GM12878 (cell line): Measurements from ENCODE around the gene SLCO2A1. TPM values are rescaled to one million over a fixed set of nuclear protein-coding genes. Genes with fewer than 3 reads are reported as not detected.

Experiments
- ATAC-seq: fragments of 200-7000 bp; cut with Tn5 transposase; 3 replicates; pipeline ENCODE4 v1.9.1; 2020; ENCODE audit warnings: mild to moderate bottlenecking, moderate library complexity
- BruUV-seq: library from RNA; stranded (reverse); fragments of 400-500 nt; replicated peaks from 2 replicates; lab custom pipeline; 2021; lab: Mats Ljungman, UMichigan
- CTCF ChIA-PET: fragments of 300-600 bp; sonication (Branson Sonifier 250); formaldehyde crosslinking; extraction: SDS; loops from one replicate; lab custom pipeline; 2021; ENCODE audit warnings: inconsistent platforms; lab: Yijun Ruan, JAX
- POLR2A ChIA-PET: fragments of 350-600 bp; formaldehyde crosslinking; extraction: SDS; loops from one replicate; lab custom pipeline; 2021; ENCODE audit warnings: inconsistent platforms; lab: Charles Lee
- RAD21 ChIA-PET: fragments of 300-600 bp; sonication (Branson Sonifier 250); formaldehyde crosslinking; loops from one replicate; lab custom pipeline; 2023; ENCODE audit warnings: antibody characterized with exemption; ENCODE audit not compliant: unreplicated experiment; lab: Charles Lee
- SMC1A ChIA-PET: fragments of 300-600 bp; sonication (Branson Sonifier 250); formaldehyde crosslinking; loops from one replicate; lab custom pipeline; 2023; ENCODE audit not compliant: unreplicated experiment, uncharacterized antibody; lab: Charles Lee
- DNase-seq: peaks from one replicate; pipeline ENCODE4 v3.0.0-alpha.2; 2011; ENCODE audit warnings: low read depth, low spot score
- FAIRE-seq: peaks from 3 replicates; lab custom pipeline; 2011; peaks lifted over from hg19 to GRCh38; lab: Jason Lieb, UNC
- H2AFZ ChIP-seq: 2 replicates; pipeline ENCODE4 v1.6.0; 2011; ENCODE audit warnings: low read depth, low read length, control low read depth; ENCODE audit not compliant: control insufficient read depth
- H3K27ac ChIP-seq: 2 replicates; pipeline ENCODE4 v1.5.1; 2011; ENCODE audit warnings: control low read depth; ENCODE audit not compliant: control insufficient read depth, insufficient read depth
- H3K27me3 ChIP-seq, 2 experiments: replicated peaks in 1 of 2; 2 replicates each; pipeline versions ENCODE4 v1.6.0 to v1.6.1; 2011; ENCODE audit warnings: low read length in 1 of 2; ENCODE audit not compliant: control insufficient read depth in 2 of 2, insufficient read depth in 2 of 2
- H3K36me3 ChIP-seq, 2 experiments: 2 replicates each; pipeline ENCODE4 v1.5.1; 2011; ENCODE audit warnings: low read length in 1 of 2; ENCODE audit not compliant: control insufficient read depth in 2 of 2, insufficient read depth in 2 of 2
- H3K4me1 ChIP-seq: 2 replicates; pipeline ENCODE4 v1.6.1; 2011; ENCODE audit warnings: mild to moderate bottlenecking, low read length, moderate library complexity, mixed read lengths; ENCODE audit not compliant: control insufficient read depth, insufficient read depth
- H3K4me2 ChIP-seq: 2 replicates; pipeline ENCODE4 v1.6.0; 2011; ENCODE audit warnings: control low read depth; ENCODE audit not compliant: control insufficient read depth, insufficient read depth
- H3K4me3 ChIP-seq: fragments of 200-600 bp; sonication (generic); 2 replicates; pipeline ENCODE4 v1.5.1; 2016
- H3K79me2 ChIP-seq: 2 replicates; pipeline ENCODE4 v1.6.0; 2011; ENCODE audit warnings: low read length; ENCODE audit not compliant: control insufficient read depth, insufficient read depth
- H3K9ac ChIP-seq: 2 replicates; pipeline ENCODE4 v1.8.0; 2011; ENCODE audit warnings: low read length, control low read depth, mixed read lengths; ENCODE audit not compliant: control insufficient read depth, insufficient read depth
- H3K9me3 ChIP-seq: replicated peaks from 3 replicates; pipeline ENCODE4 v1.5.1; 2011; ENCODE audit warnings: mild to moderate bottlenecking, low read length; ENCODE audit not compliant: control insufficient read depth, insufficient read depth
- H4K20me1 ChIP-seq: 2 replicates; pipeline ENCODE4 v1.6.0; 2011; ENCODE audit not compliant: control insufficient read depth, insufficient read depth
- NFYA ChIP-seq: IDR thresholded peaks from 2 replicates; pipeline ENCODE4 v1.6.1; 2011; ENCODE audit warnings: low read depth, mild to moderate bottlenecking, low read length, improper control_type of control experiment, borderline replicate concordance
- NFYB ChIP-seq: IDR thresholded peaks from 2 replicates; pipeline ENCODE4 v1.6.1; 2011; ENCODE audit warnings: low read depth, mild to moderate bottlenecking, low read length, improper control_type of control experiment, moderate library complexity; ENCODE audit not compliant: insufficient read depth
- WGBS: methylation state at CpG from one replicate; pipeline ENCODE4 v1.1.6; 2016; ENCODE audit warnings: low lambda C conversion rate; ENCODE audit not compliant: insufficient replicate concordance, insufficient coverage; ENCODE audit errors: missing lambda C conversion rate; 5-methylcytosine and 5-hydroxymethylcytosine counted together
- in situ Hi-C: fragments of 300-500 bp; cut with MboI; formaldehyde crosslinking; loops from 9 replicates; pipeline ENCODE4 v1.14.3; 2018; ENCODE audit warnings: mixed read lengths
- intact Hi-C: fragments of 100-400 bp; cut with micrococcal nuclease; formaldehyde crosslinking; loops from one replicate; pipeline ENCODE4 v1.14.2; 2022; ENCODE audit not compliant: unreplicated experiment
- polyA plus RNA-seq, 11 experiments: library from polyadenylated mRNA; depleted of rRNA in 4 of 11; unstranded in 6 of 11; stranded (reverse) in 5 of 11; fragments of >200 nt; fragmentation: Nextera tagmentation in 4 of 11; fragmentation: Illumina TruSeq in 1 of 11; extraction: Ambion mirVana in 4 of 11; extraction: Trizol in 1 of 11; gene quantifications; 1 replicate in 1 of 11; 2 replicates in 10 of 11; pipeline versions ENCODE4 v1.2.1 to v1.2.3, GENCODE V29; 2011 to 2016; ENCODE audit warnings: inconsistent platforms in 2 of 11, missing spikeins in 2 of 11, low read depth in 1 of 11
- total RNA-seq, 4 experiments: library from RNA; depleted of rRNA in 3 of 4; stranded (reverse); fragments of >200 nt in 3 of 4; fragmentation: Illumina TruSeq in 1 of 4; extraction: Trizol in 1 of 4; gene quantifications; 2 replicates each; pipeline versions ENCODE4 v1.2.1 to v1.2.3, GENCODE V29; 2013 to 2021
- TF ChIP-seq, protein P1 (sequence below): fragments of 450-650 bp; IDR thresholded peaks from 2 replicates; pipeline ENCODE4 v1.6.1; 2017; ENCODE audit warnings: antibody characterized with exemption, mild to moderate bottlenecking, moderate library complexity
- TF ChIP-seq, protein P2 (sequence below): fragments of 450-650 bp; conservative IDR thresholded peaks from 2 replicates; pipeline ENCODE4 v1.6.1; 2017; ENCODE audit warnings: mild to moderate bottlenecking, moderate library complexity
- TF ChIP-seq, protein P3 (sequence below): IDR thresholded peaks from 2 replicates; pipeline ENCODE4 v1.6.1; 2011; ENCODE audit warnings: mild to moderate bottlenecking, low read depth, low read length, moderate library complexity; ENCODE audit not compliant: insufficient replicate concordance
- TF ChIP-seq, protein P4 (sequence below): fragments of 150-350 bp; IDR thresholded peaks from 2 replicates; pipeline ENCODE4 v1.6.1; 2016; ENCODE audit warnings: low read depth, low read length

Gene SLCO2A1
- total and polyA plus RNA-seq, 10 of the 15 experiments (the other 5 are each of a cell fraction or from before 2014, with no cell fraction given): 0.05 TPM; not detected in 9

DNA sequence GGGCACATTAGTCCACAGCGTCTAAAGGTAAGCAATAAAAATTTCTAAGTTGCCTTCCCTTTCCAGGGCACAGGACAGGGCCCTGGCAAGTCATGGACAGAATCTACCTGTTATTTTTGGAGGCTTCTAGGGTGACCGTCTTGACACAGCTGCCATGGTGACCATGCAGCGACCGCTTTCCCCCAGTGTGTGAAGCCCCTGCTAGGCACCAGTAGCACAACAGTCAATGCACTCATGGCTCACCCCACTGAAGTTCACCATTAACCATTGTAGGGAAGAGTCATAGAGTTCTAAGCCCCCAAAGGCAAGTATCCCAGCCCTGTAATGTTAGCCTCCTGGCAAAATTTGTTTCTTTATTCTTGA, 43.8 kb upstream of the SLCO2A1 start:
- 75% methylated on average over 4 of the region's 4 CpGs for WGBS
- ChIA-PET RAD21 (no interaction called here), SMC1A (no interaction called here), POLR2A (no interaction called here), CTCF (no interaction called here)
- Histone ChIP-seq H3K9ac (no peak overlapping the region), H3K79me2 (no peaks in the 10 kb centered on the region), H3K4me3 (no peak overlapping the region), H3K27ac (no peak overlapping the region), H3K9me3 (no peaks in the 10 kb centered on the region), H3K4me1 (no peaks in the 10 kb centered on the region), H3K36me3 (no peaks in the 10 kb centered on the region), H2AFZ (no peak overlapping the region), H3K4me2 (no peak overlapping the region), H3K27me3 (no peaks in the 10 kb centered on the region), H4K20me1 (no peaks in the 10 kb centered on the region)
- intact Hi-C loops (no loop called here), in situ Hi-C loops (no loop called here)
- no peak for DNase-seq
- no TSS peak for BruUV-seq
- no peak for TF ChIP-seq NFYA
- FAIRE-seq: no peak
- ATAC-seq: no peak

- no peak for FAIRE-seq
- in situ Hi-C loops (no loop called here), intact Hi-C loops (no loop called here)
- Histone ChIP-seq H3K9ac (no peak overlapping the region), H3K27ac (no peak overlapping the region), H3K4me2 (no peak overlapping the region), H3K9me3 (no peaks in the 10 kb centered on the region), H3K27me3 (no peaks in the 10 kb centered on the region), H2AFZ (no peak overlapping the region), H4K20me1 (no peaks in the 10 kb centered on the region), H3K4me3 (no peak overlapping the region), H3K79me2 (no peaks in the 10 kb centered on the region), H3K4me1 (no peaks in the 10 kb centered on the region), H3K36me3 (no peaks in the 10 kb centered on the region)
- ChIA-PET CTCF (no interaction called here), RAD21 (no interaction called here), SMC1A (no interaction called here), POLR2A (no interaction called here)
- ATAC-seq: no peak
- DNase-seq: no peak
- 56% methylated on average over 15 of the region's 15 CpGs for WGBS
- BruUV-seq: no TSS peak
- TF ChIP-seq, protein P1, sequence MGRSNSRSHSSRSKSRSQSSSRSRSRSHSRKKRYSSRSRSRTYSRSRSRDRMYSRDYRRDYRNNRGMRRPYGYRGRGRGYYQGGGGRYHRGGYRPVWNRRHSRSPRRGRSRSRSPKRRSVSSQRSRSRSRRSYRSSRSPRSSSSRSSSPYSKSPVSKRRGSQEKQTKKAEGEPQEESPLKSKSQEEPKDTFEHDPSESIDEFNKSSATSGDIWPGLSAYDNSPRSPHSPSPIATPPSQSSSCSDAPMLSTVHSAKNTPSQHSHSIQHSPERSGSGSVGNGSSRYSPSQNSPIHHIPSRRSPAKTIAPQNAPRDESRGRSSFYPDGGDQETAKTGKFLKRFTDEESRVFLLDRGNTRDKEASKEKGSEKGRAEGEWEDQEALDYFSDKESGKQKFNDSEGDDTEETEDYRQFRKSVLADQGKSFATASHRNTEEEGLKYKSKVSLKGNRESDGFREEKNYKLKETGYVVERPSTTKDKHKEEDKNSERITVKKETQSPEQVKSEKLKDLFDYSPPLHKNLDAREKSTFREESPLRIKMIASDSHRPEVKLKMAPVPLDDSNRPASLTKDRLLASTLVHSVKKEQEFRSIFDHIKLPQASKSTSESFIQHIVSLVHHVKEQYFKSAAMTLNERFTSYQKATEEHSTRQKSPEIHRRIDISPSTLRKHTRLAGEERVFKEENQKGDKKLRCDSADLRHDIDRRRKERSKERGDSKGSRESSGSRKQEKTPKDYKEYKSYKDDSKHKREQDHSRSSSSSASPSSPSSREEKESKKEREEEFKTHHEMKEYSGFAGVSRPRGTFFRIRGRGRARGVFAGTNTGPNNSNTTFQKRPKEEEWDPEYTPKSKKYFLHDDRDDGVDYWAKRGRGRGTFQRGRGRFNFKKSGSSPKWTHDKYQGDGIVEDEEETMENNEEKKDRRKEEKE: no peak
- TF ChIP-seq, protein P2, sequence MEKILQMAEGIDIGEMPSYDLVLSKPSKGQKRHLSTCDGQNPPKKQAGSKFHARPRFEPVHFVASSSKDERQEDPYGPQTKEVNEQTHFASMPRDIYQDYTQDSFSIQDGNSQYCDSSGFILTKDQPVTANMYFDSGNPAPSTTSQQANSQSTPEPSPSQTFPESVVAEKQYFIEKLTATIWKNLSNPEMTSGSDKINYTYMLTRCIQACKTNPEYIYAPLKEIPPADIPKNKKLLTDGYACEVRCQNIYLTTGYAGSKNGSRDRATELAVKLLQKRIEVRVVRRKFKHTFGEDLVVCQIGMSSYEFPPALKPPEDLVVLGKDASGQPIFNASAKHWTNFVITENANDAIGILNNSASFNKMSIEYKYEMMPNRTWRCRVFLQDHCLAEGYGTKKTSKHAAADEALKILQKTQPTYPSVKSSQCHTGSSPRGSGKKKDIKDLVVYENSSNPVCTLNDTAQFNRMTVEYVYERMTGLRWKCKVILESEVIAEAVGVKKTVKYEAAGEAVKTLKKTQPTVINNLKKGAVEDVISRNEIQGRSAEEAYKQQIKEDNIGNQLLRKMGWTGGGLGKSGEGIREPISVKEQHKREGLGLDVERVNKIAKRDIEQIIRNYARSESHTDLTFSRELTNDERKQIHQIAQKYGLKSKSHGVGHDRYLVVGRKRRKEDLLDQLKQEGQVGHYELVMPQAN: no peak
- TF ChIP-seq NFYB: no peak
- TF ChIP-seq, protein P3, sequence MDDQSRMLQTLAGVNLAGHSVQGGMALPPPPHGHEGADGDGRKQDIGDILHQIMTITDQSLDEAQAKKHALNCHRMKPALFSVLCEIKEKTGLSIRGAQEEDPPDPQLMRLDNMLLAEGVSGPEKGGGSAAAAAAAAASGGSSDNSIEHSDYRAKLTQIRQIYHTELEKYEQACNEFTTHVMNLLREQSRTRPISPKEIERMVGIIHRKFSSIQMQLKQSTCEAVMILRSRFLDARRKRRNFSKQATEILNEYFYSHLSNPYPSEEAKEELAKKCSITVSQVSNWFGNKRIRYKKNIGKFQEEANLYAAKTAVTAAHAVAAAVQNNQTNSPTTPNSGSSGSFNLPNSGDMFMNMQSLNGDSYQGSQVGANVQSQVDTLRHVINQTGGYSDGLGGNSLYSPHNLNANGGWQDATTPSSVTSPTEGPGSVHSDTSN: no peak
- TF ChIP-seq, protein P4, sequence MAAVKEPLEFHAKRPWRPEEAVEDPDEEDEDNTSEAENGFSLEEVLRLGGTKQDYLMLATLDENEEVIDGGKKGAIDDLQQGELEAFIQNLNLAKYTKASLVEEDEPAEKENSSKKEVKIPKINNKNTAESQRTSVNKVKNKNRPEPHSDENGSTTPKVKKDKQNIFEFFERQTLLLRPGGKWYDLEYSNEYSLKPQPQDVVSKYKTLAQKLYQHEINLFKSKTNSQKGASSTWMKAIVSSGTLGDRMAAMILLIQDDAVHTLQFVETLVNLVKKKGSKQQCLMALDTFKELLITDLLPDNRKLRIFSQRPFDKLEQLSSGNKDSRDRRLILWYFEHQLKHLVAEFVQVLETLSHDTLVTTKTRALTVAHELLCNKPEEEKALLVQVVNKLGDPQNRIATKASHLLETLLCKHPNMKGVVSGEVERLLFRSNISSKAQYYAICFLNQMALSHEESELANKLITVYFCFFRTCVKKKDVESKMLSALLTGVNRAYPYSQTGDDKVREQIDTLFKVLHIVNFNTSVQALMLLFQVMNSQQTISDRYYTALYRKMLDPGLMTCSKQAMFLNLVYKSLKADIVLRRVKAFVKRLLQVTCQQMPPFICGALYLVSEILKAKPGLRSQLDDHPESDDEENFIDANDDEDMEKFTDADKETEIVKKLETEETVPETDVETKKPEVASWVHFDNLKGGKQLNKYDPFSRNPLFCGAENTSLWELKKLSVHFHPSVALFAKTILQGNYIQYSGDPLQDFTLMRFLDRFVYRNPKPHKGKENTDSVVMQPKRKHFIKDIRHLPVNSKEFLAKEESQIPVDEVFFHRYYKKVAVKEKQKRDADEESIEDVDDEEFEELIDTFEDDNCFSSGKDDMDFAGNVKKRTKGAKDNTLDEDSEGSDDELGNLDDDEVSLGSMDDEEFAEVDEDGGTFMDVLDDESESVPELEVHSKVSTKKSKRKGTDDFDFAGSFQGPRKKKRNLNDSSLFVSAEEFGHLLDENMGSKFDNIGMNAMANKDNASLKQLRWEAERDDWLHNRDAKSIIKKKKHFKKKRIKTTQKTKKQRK: no peak
Observed at GRCh38 chr3:134072881-134073582, 43.3 kb upstream of the SLCO2A1 start.
